ENCODE data around the gene TMEM190. TPM values are rescaled to one million over a fixed set of nuclear protein-coding genes. Genes with fewer than 3 reads are reported as not detected.

TMEM190 gene
- total and polyA plus RNA-seq, 9 of the 15 experiments (the other 6 are each of a cell fraction or from before 2014, with no cell fraction given): not detected

- no peak for TF ChIP-seq IRF2 (CRISPR knock-in tag; IDR thresholded peaks at IDR 0.05)
- no peak for TF ChIP-seq ZNF445 (CRISPR knock-in tag; IDR thresholded peaks at IDR 0.05; ENCODE audit: low read depth)
- TF ChIP-seq REST (IDR thresholded peaks at IDR 0.05; ENCODE audit: borderline replicate concordance): no peak
- no peak for TF ChIP-seq REST (CRISPR knock-in tag; IDR thresholded peaks at IDR 0.05; ENCODE audit: low read depth)
- TF ChIP-seq DEAF1 (CRISPR knock-in tag; IDR thresholded peaks at IDR 0.05): no peak
- peak; percentile 49 for TF ChIP-seq POLR2B (IDR thresholded peaks at IDR 0.05; ENCODE audit: low read depth, partially characterized antibody)
- 0 out of 2 replicates have a peak, but pooled peaks have one; percentile 12 for TF ChIP-seq POLR2G (IDR thresholded peaks at IDR 0.05; ENCODE audit: low read depth, low read length)
- no peak for TF ChIP-seq HNRNPH1 (optimal IDR thresholded peaks at IDR 0.05; ENCODE audit: low read depth, low read length)
- TF ChIP-seq KDM5B (IDR thresholded peaks at IDR 0.05; ENCODE audit: insufficient replicate concordance, low read depth, low read length): no peak
- TF ChIP-seq CTCFL (IDR thresholded peaks at IDR 0.05; ENCODE audit: borderline replicate concordance, insufficient read depth, low read depth, low read length, poor library complexity, severe bottlenecking): no peak
- TF ChIP-seq BRD4 (IDR thresholded peaks at IDR 0.05): no peak
- TF ChIP-seq RBFOX2 (IDR thresholded peaks at IDR 0.05; ENCODE audit: low read depth, low read length): peak; percentile 43
These were observed 13.0 kb downstream of the TMEM190 start (continued) for GRCh38 chr19:55389386-55390317.

Data from K562 (cell line).